SK-N-MC (cell line): ENCODE measurements around the gene UNK.
"Not testable (repeated sequence)": the region's sequence is repeated elsewhere in the genome, so short reads cannot be mapped to it uniquely, and the experiment has no call there.

Source experiments
- EZH2 ChIP-seq: fragments of 200-600 bp; sonication (generic); IDR thresholded peaks from one replicate; pipeline ENCODE4 v1.6.1; 2017; ENCODE audit warnings: antibody characterized with exemption
- POLR2AphosphoS5 ChIP-seq: IDR thresholded peaks from 2 replicates; pipeline ENCODE4 v1.6.1; 2012; ENCODE audit warnings: mild to moderate bottlenecking, low read depth, low read length, borderline replicate concordance

DNA sequence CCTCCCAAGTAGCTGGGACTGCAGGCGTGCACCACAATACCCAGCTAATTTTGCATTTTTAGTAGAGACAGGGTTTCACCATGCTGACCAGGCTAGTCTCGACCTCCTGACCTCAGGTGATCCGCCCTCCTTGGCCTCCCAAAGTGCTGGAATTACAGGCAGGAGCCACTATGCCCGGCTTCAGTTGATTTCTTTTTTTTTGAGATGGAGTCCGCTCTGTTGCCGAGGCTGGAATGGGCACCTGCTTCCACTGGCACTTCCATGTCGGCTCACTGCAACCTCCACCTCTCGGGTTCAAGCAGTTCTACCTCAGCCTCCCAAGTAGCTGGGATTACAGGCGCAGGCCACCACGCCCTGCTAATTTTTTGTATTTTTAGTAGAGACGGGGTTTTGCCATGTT lies 26.1 kb downstream of the UNK start:
- not testable (repeated sequence) for TF ChIP-seq POLR2AphosphoS5, EZH2
